Measurements from ENCODE around the gene GINS3.

DNA sequence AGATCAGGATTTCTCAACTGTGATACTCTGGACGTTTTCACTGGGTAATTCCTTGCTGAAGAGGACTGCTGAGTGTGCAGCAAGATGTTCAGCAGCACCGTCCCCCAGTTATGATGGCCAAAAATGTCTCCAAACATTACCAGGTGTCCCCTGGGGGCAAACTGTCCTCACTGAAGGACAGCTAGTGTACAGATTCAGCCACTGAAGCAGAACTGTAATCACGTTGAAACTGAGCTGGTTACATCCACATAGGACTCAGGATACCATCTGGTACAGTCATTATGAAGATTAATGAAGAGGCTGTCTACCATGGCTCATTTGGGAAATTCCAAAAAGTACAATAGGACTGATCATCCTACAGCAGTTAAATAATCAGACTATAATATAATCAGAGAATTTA is 43.3 kb upstream of the GINS3 start:
- TF ChIP-seq CTCF (optimal IDR thresholded peaks at IDR 0.05 in 1 of 3, IDR thresholded peaks at IDR 0.05 in 1 of 3, conservative IDR thresholded peaks at IDR 0.05 in 1 of 3; ENCODE audit: extremely low read depth in 1 of 3, insufficient read depth in 2 of 3, low read length in 3 of 3): no peak
- no peak for TF ChIP-seq EZH2 (IDR thresholded peaks at IDR 0.05; ENCODE audit: low read length)

Measured in keratinocyte (primary cell).